HG03045 (cell line): ENCODE results near the gene RPS23.
"Not testable (repeated sequence)": the region's sequence is repeated elsewhere in the genome, so short reads cannot be mapped to it uniquely, and the experiment has no call there.

Source experiments
- ATAC-seq: cut with Tn5 transposase; IDR thresholded peaks from one replicate; pipeline ENCODE4 v1.9.1; 2021; ENCODE audit warnings: mild to moderate bottlenecking, moderate library complexity; ENCODE audit not compliant: unreplicated experiment

RPS23 gene

DNA sequence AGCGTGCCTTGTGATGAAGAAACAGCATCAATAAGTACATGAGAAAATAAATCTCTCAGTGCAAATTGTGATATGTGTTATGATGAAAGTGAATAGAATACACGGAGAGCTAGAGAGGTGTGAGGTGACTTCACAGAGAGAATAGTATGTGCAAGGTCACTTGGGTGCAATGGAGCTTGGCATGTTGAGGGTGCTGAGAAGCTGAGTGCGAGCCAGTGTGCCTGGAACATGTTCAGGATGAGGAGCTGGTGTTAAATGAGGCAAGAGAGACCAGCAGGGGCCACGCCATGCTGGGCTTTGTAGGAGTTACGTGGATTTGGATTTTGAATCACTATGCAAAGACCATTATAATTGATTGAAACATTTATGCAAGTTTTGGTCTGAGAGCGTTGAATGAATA is 12.8 kb upstream of the RPS23 start:
- ATAC-seq = no peak

DNA sequence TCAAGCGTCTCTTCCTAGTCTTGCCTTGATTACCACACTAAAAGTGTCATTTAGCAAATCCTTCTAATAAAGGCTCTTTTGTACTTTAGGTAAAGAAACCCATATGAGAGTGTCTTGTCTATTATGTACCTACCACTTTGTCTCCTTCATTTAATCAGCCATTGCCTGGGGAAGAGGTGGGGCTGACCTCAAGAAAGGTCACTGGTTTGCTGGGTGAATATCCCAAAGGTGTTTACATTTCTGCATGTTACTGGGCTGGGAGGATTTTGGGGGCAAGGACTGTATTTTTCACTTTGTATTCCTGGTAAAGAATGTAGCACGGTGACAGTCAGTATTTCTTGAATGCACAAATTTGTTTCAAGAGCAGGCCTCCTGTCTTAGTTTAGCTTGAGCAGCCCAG is 11.9 kb upstream of the RPS23 start:
- ATAC-seq = no peak

GRCh38 chr5:82287625-82288024 is 9.5 kb upstream of the RPS23 start:
- ATAC-seq = no peak

DNA sequence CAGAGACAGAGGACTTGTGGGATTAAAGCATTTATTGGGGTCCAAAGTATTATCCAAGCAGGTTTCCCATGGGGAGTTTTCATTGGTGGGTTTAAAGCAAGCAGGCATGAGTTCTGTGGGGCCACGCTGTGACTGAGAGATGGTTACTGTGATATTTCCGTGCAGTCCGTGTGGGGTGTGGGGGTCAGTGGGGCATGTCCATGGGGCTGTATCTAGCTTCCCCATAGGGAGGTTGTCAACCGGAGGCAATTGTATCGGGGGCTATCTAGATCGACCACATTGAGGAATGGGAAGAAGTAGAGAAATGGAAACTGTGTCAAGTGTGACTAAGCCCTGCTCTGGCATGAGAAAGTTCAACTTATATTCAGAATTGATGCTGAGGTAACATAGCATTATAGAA is 7.1 kb upstream of the RPS23 start:
- ATAC-seq = no peak

DNA sequence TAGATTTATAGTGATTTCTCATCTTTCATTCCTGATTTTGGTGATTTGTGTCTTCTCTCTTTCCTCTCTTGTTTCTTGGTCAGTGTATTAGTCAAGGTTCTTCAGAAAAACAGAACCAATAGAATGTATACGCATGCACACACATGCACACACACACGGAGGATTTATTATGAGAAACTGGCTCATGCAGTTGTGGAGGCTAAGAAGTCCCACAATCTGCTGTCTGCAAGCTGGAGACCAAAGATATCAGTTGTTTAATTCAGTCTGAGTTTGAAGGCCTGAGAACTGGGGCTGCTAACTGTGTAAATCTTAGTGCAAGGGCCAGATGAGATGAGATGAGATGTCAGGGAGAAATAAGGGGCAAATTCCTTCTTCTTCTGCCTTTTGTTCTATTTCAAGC is 5.7 kb upstream of the RPS23 start:
- ATAC-seq = no peak

- ATAC-seq = no peak
Measured at GRCh38 chr5:82278711-82279370, 687 bp upstream of the RPS23 start.

GRCh38 chr5:82277613-82277986 is 554 bp downstream of the RPS23 start:
- no peak for ATAC-seq

GRCh38 chr5:82276800-82277612 is 1.1 kb downstream of the RPS23 start:
- ATAC-seq = no peak

- no peak for ATAC-seq
Measured at GRCh38 chr5:82275216-82275664, 2.9 kb downstream of the RPS23 start.

GRCh38 chr5:82274343-82275211 is 3.6 kb downstream of the RPS23 start:
- no peak for ATAC-seq

GRCh38 chr5:82273426-82273825 is 4.7 kb downstream of the RPS23 start:
- not testable (repeated sequence) for ATAC-seq

GRCh38 chr5:82272571-82273356 is 5.4 kb downstream of the RPS23 start:
- ATAC-seq = not testable (repeated sequence)

GRCh38 chr5:82269363-82269762 is 8.8 kb downstream of the RPS23 start:
- not testable (repeated sequence) for ATAC-seq

DNA sequence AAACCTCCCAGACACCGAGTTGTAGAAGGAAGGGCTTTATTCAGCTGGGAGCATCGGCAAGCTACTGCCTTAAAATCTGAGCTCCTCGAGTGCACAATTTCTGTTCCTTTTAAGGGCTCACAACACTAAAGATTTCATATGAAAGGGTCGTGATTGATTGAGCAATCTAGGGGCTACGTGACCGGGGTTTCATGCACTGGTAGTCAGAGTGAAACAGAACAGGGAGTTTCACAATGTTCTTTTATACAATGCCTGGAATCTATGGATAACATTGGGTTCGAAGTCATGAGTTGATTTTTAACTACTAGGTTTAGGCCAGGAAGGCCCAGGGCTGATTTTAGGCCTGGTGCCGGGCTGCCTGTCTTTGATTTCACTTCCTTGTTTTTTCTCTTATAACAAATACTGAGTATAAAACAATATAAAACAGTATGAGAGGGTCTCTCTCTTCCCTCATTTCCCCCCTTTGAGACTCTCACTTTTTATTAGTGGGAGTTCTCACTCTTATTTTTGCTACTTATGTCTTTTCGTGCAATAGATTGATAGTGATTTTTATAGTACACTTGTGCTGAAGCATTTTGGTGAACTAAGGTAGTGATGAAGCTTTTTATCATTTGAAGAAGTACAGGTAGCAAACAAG is 10.7 kb downstream of the RPS23 start:
- not testable (repeated sequence) for ATAC-seq

DNA sequence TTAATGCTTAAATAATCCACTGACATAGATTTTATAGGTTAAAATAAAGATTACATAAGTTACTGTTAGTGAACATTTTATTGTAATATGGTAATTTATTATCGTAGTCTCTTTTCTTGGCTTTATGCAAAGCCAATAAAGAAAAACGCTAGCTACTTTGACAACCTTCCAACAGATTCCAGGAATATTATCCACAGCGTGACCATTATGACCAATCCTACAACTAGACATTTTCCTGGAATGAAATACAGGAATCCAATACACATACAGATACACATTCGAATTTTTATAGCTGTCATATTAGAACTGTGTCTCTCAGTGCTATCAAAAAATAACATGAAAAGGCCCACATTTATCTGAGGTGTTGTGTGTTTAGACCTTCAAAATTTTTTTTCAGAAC is 13.1 kb downstream of the RPS23 start:
- ATAC-seq = no peak

- no peak for ATAC-seq
Measured at GRCh38 chr5:82259172-82259800, 18.9 kb downstream of the RPS23 start.

GRCh38 chr5:82257729-82258128 is 20.4 kb downstream of the RPS23 start:
- ATAC-seq = no peak

GRCh38 chr5:82257247-82257646 is 20.9 kb downstream of the RPS23 start:
- no peak for ATAC-seq

DNA sequence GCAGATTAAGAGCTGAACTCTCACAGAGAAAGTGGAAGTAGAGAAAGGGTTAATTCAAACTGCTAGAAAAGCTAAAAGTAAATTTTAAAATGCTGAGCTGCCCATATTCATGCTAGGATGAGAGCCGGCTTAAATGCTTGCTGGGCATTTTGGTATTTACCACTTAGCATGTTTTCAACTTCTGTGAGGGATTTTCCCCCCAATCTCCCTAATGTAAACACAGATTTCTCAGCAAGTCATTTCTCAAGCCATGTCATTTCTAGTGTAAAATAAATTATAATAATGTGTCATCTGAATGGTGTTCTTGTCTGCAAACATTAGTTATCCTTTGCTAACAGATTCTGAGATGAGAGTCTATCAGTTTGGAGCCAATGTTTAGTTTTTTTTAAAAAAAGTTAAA is 22.3 kb downstream of the RPS23 start:
- ATAC-seq = no peak

- ATAC-seq = no peak
Measured at GRCh38 chr5:82252744-82253143, 25.4 kb downstream of the RPS23 start.
